ENCODE data around the gene PKNOX2.

PKNOX2 gene

GRCh38 chr11:125239585-125240560, 75.3 kb downstream of the PKNOX2 start:
- no peak for DNase-seq

DNA sequence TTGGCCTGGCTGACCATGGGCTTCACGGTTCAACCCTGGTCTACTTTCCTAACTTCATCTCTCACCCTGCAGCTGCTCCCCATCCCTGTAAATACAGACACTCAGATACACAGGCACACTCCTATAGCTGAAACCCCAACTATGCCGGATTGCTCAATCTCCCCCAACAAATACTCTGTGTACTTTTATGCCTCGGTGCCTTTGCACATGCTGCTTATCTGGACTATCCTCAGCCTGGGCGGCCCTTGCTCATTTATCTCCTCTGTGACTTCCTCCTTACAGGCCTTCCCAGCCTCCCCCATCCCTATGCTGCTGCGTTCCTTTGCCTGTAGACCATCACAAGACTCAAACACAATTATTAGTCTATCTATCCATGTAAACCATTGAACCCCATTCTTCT, 76.6 kb downstream of the PKNOX2 start:
- DNase-seq, result no peak

DNA sequence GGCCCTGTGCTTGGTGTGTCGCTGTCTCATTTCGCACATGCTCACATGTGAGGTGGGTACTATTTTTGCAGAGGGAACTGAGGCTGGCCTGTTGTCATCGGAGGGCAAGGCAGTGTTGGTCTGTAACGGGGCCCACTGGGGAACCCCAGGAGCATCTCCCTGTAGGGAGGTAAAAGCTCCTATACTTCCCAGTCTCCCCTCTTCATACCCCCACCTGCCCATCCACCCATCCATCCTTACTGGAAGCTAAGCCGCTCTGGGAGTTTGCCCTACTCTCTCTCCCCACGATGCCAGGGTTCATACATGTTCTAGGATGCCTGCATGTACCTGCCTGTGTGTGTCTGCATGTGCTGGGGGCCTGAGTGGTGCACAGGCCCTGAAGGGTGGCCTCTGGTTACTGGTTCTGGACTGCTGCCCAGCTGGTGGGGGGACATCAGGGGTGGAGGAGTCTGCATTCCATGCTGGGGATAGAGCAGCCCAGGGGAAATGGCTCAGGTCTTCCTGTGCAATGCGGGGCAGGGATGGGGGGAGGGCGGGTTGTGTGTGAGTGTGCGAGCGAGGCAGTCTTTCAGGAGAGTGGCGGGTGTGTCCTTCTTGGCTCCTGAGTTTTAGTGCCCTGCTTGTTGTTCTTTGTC, 77.7 kb downstream of the PKNOX2 start:
- no peak for DNase-seq

GRCh38 chr11:125244166-125244565, 79.6 kb downstream of the PKNOX2 start:
- DNase-seq, result no peak

GRCh38 chr11:125245299-125245698, 80.7 kb downstream of the PKNOX2 start:
- no peak for DNase-seq

DNA sequence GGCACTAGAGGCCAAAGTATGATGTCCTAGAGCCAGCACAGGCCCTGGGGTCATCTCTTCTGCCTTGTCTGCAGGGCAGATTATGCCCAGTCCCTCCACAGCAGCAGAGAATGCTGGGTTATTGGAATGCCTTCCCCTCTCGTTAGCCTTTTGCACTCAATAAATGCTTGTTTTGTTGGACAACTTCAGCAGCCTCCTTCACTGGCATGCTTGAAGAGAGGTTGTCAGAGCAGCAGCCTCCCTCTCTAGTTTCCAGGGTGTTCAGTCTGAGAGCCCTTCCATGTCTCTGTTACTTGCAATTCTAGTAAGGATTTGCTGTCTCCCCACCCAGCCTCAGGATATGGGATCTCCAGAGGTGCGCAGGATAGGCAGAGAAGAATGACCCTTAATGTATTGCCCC, 82.9 kb downstream of the PKNOX2 start:
- no peak for DNase-seq

DNA sequence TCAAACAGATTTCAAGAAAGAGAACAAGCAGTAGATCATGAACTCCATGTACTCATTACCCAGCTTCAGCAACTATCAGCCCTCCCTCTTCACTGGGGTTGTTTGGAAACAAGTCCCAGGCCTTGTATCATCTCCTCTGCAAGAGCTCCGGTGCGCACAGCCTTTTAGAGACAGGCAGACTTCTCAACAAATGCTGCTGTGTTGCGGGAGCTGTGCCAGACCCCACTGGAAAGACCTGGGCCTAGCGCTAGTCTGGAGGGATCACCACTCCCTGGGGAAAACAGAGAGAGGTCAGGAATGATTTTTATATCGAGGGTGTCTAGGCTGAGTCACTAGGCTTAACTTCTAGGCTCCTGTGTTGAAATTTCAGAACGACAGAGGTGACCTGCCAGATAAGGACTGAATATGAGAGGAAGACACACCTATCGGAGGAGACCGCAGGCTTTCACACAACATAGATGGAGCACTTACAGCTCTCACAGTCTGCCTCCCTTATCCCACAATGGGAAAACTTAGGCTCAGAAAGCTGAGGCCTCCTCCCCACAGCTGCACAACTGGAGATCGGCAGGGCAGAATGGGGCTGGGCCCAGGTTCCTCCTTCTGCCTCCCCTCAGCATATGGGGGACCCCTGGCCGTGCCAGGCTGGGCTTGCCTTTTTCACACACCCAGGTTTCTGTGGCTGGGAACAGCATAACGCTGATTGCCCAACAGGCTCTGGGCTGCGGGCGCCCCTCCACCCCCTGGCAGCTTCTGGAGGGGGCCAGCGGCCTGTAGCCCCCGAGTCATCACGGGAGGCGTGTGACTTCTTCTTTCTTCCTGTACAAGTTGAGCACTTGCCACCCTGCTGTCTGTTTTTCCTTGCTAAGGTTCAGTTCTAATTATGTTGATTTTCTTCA, 86.0 kb downstream of the PKNOX2 start:
- DNase-seq, result no peak

DNA sequence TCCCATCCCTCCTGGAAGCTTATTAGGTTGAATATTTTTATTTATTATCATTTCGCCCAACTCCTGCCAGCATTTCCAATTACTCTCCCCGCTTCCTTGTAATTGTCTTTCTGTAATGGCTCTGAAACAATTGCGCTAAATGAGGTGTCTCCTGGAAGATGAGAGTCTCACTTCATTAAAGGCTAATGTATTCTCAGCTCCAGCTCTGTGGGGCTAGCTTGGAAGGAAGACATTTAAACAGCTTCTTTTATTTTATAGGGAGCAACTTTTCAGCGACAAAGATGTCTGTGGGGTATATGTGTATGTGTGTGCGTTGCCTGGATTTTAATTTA, 86.6 kb downstream of the PKNOX2 start:
- DNase-seq, result no peak

DNA sequence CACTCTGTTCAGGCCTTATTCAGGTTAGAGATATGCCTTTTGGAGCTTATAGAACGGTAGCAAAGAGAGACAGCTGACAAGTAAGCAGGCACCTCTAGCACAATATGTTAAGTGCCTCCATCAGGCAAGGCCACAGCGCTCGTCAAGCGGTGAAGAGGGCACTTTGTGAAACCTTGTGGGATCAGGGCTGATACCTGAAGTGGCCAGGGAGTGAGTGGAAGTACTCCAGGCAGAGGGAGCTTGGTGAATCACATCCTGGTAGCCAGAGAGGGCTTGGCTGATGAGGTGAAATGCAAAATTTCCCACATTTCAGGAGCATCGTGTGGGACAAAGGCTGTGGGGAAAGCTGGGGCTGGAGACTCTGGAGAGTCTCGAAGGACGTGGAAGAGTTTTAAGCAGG, 87.4 kb downstream of the PKNOX2 start:
- no peak for DNase-seq

DNA sequence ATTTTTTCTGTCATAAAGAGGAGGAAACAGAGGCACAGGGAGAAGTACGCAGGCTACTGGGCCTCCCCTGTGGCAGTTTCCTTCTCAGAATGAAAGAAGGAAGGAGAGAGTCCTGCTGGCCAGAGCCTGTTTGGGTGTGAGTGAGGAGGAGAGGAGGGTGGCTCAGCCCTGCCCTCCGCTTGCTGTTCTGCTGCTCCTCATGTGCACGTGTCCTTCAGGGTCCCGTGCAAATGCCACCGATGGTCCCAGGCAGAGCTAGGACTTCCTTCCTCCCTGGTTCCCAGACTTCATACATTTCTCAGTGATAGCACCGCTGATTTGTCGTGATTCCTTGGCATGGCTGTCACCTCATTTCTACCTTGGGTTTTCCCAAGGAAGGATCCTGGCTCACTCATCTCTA, 88.7 kb downstream of the PKNOX2 start:
- DNase-seq, result no peak

DNA sequence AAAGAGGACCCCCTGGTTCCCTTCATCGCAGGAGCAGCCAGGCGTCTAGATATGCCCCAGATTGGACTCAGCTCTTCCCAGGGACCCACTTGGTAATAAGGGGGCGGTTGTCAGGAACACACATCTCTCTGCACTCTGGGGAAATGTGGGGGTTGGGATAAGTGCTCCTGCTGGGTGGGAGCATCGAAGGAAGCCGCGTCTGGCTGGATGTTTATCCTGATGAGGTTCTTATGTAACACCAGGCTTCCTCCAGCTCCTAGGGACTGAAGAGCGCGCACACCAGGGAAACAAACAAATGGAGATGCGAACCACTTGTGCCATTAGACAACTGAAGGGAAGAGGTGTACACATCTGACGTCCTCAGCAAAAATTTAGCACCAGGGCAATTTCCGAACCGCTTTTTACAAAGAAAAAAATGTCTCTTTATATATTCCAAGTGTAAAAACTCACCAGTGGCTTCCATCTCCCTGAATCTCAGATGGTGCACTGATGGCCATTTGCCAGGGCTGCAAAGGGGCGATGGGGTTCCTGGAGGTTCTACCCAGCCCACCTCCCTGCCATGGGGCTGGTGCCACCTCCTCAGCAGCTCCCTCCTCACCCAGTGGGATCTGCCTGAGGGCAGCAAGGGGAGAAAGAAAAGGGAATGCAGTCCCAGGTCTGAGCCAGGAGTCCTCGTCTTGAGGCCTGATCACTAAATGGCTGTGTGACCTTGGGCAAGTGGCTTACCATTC, 89.4 kb downstream of the PKNOX2 start:
- DNase-seq, result no peak

DNA sequence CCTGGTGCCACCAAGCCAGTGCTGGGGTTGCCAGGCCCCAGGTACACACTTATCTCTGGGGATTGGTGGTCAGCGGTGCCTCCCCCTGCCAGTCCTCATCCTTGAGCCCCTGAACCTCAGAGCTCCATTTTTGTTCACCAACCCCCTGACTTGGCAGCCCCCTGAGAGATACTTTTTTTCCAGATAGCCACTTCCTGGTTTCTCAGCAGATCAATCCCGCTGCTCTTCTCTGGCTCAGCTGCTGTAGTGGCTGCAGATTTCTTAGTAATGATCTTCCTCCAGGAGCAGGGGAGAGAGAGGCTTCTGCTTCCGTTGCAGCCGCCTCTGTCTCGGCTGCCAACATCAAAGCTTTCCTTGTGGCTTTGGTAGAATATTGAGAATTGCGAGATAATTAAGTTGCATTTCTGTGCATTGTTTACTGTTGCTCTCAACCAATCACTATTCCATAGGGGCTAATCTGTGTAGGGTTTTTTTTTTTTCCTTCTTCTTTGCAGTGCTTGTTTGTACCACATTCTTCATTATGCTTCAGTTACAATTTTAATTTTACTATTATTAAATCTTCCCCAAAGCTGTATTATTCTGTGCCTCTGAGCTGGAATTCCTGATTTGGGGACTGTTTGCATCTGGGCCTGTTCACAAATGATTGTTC, 92.1 kb downstream of the PKNOX2 start:
- no peak for DNase-seq

DNA sequence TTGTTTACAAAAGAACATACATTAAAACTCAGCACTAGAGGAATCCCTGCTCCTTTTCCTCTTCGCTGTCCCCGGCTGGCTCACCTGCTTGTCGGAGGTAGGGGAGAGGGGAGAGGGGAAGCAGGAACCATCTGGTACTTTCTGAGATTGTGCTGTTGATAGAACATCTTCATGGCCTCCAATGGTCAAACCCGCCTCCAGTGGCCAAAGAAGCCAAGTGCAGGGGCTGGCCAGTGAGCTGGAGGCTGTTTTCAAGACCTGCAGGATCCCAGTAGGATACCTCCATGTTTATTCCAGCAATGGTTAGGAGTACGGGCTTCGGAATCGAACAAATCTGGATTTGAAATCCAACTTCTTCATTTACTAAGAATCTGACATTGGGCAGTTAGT, 92.6 kb downstream of the PKNOX2 start:
- no peak for DNase-seq

GRCh38 chr11:125257751-125258150, 93.2 kb downstream of the PKNOX2 start:
- no peak for DNase-seq

DNA sequence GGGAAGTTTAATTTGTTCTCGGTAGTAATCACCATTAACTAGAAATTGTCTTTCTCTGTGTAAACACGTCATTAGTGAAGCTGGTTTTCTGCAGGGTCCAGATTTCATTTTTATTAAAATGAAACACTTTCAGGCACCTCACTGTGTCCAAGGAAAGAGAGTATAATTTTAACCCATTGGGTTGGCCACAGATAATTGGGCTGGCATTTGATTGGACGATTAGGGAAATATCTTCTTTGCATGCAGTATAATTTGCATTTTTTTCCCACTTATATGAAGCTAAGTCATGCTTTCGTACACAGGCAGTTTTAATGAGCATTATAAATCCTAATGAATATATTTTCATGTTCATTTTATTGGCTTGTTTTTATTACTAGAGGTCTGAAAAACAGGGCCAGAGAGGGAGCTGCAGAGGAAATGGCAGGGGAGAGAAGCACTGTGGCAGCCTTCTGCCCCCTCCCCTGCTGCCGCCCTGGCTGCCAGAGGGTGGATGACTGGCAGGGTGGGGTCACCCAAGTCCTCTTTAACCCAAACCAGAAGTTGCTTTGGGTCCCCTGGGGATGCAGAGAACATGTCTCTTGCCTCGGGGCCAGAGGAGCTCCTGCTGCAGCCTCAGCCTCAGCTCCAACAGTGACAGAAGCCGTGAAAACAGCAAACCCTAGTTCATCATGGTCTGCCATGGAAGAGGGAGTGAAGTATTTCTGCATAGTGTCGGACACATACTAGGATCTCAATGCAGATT, 93.9 kb downstream of the PKNOX2 start:
- DNase-seq, result no peak

DNA sequence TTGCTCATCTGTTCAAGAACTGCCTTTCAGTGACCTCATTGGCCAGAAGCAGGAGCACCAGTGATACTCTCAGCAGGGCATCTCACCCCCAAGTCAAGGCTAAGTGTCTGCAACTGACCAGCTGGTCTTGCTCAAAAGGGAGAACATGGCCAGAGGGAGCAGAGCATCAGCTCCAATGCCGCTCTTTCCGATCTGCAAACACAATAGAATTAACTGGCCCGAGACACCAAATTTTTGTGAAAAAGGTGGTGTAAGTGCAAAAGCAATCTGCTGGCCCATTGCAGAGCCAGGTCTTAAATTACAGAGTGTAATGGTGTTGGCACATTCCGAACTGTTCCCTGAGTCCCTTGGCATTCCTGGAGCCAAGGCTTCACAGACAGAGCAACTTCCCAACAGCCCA, 97.0 kb downstream of the PKNOX2 start:
- DNase-seq, result no peak

DNA sequence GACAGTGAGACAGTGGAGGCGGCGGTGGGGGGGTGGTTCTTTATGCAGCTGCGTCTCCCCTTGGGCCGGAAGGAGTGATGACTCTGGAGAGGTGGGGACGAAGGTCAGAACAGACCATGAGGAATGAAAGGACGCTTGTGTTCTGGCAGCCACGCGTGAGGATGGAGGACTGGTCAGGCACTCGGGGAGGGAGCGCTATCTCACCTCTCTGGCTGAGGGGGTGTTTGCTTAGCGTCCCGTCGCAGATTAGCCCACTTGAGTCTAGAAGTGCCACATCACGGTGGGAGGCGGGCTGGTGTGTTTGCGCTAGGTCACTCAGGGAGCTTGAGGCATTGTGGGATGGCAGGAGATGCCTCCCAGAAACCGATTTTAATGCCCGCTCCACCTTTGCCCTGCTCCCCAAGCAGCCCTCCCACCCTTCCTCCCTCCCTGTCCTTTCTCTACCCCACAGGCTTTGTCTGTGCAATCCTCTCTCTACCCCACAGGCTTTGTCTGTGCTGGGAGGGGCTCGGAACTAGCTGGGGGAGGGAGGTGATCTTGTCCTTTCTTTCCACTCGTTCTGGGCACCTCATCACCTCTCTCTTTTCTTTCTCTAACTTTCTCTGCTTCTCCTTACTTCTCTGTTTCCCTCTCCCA, 97.8 kb downstream of the PKNOX2 start:
- no peak for DNase-seq

- DNase-seq, result no peak
These were observed 98.3 kb downstream of the PKNOX2 start for GRCh38 chr11:125262830-125263218.

- no peak for DNase-seq
These were observed 98.8 kb downstream of the PKNOX2 start for GRCh38 chr11:125263268-125263790.

DNA sequence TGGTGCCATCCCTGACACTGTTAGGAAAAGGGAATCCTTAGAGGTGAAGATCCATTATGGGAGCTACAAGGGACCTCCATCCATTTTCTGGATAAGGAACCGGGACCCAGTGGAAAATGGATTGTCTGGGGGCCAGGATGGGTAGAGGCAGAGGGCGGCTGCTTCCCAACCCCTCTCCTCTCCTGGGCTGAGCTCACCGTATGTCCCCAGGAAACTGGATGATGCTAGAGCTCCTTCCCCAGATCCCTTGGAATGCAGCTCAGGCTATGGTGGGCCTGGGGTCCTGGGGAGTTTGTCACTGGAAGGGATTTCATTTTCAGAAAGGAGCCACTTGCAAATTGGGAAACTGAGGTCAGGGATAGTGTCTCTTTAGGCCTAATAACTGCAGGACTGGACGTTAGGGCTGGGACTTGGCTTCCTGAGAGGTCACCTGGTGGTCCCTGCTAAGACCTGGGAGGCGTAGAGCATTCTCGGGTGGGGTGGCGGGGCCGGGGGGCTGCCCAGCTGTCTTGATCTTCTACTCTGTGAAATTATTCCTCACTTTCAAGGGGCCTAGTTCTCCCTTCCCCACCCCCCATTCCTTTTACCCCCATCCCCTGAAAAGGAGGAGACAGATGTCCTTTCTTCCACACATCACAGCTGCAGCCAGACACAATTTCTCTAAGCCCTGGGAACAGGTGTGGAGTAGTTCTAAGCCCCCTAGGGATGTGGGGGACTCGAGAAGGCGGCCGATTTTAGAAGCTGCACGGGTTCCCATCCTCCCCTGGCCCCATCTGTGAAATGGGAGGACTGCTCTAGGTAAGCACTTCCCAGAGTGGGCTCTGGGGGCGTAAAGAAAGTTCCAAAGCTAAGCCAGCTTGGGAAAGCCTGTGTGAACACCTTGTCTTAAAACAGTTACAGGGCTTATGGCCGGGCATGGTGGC, 99.8 kb downstream of the PKNOX2 start:
- no peak for DNase-seq

Measured in DMS153 (cell line).